Inflammatory macrophage treated with lipopolysaccharide for 4 hours (primary cell): ENCODE measurements around the gene STX7.
"Not testable (repeated sequence)": the region's sequence is repeated elsewhere in the genome, so short reads cannot be mapped to it uniquely, and the experiment has no call there.

Source experiments
- DNase-seq: peaks from one replicate; pipeline ENCODE4 v3.0.0-alpha.2; 2020

STX7 gene, protein sequence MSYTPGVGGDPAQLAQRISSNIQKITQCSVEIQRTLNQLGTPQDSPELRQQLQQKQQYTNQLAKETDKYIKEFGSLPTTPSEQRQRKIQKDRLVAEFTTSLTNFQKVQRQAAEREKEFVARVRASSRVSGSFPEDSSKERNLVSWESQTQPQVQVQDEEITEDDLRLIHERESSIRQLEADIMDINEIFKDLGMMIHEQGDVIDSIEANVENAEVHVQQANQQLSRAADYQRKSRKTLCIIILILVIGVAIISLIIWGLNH

DNA sequence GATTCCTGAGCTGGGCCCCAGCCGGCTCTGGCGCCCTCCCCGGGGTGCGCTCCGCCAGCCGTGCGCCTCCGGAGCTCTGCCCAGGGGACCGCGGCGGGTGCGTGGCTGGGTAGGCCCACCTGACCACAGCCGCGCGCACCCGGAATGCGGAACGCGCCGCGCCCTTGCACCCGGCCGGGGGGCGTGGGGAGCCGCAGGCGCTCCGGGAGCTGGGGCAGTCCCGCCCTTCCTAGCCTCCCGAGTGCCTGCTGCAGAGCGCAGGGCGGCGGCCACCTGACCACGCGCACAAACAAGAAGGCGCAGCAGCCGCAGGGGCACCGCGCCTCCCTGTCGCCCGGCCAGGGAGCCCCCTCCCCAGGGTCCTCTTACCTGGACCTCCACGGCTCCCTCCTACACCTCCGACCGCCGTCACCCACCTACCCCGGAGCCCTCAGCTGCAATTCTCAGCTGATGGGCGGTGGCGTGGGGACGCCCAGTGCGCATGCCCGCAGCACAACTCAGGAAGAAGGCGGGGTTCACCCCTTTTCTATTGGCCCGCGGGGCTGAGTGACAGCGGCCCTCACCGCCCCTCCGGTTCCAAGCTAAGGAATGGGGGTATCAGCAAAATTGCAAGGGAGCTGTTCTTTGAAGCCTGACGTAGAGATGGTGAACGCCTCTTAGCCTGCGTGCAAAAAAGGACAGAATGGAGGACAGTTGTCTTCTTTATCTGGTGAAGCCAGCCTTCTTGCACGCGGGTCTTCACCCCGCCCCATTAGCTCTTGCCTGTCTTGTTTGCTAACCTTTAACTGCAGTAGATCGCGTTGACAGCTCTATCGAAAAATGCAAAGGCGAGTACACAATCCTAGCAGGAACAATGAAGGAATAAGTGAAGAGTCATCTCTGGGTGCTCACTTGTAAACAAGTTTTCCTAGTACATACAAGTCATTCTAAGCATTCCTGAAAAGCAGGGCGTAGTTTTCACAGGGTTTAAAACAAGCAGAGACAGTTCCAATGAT, at the start of gene STX7:
TSS of gene STX7 (minus strand) at position 479 of the 995 bp plus-strand sequence. CDS start 9,586 bp downstream, outside the sequence.
- DNase-seq, result peak; percentile 91

DNA sequence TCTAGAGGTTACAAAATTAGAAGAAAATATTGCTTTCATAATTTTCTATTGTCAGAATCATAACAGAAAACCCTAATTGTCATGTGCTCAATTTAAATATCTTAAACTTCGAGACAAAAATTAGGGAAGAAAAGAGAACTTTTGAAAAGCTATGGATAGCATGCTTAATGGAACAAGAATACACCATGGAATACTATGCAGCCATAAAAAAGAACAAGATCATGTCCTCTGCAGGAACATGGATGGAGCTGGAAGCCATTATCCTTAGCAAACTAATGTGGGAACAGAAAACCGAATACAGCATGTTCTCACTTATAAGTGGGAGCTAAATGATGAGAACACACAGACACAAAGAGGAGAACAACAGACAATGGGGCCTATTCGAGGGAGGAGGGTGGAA, 47.2 kb upstream of the STX7 start:
- DNase-seq, result not testable (repeated sequence)

DNA sequence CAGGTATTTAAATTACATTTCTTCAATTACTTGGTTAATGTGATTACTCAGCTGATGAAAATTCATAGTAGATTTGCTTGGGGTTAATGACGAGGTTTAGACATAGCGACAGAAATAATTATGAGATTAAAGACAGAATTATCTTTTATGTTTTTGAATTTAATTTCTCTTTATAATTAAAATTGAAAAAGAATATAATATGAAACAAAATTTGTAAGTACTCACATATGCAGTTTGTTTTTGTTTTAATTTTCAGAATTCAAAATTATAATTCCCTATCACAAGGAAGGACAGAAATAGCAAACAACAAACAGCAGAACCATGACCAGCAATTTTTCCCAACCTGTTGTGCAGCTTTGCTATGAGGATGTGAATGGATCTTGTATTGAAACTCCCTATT, 39.5 kb upstream of the STX7 start, which contains the start of gene TAAR8:
TSS of gene TAAR8 (plus strand) at position 301 of the 400 bp plus-strand sequence. CDS start at position 322, 21 bp downstream.
- no peak for DNase-seq

DNA sequence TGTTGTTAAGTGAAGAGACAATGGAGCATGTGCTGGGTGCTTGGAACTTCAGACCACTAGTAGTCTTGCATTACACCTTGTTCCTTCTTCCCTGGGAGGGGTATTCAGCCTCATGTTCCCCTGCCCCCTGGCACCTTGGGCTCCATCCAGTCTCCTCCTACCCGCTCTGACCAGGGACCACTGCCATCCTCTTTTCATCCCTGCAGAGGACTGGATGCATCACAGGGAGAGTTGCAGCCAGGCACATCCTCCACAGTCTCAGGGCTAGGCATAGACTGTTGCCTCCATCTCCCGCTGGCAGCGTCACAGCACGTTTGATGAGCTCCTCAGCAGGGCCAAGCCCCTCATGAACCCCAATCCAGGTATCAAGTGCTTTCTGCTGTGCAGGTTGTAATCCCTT, 38.3 kb upstream of the STX7 start:
- DNase-seq, result no peak

DNA sequence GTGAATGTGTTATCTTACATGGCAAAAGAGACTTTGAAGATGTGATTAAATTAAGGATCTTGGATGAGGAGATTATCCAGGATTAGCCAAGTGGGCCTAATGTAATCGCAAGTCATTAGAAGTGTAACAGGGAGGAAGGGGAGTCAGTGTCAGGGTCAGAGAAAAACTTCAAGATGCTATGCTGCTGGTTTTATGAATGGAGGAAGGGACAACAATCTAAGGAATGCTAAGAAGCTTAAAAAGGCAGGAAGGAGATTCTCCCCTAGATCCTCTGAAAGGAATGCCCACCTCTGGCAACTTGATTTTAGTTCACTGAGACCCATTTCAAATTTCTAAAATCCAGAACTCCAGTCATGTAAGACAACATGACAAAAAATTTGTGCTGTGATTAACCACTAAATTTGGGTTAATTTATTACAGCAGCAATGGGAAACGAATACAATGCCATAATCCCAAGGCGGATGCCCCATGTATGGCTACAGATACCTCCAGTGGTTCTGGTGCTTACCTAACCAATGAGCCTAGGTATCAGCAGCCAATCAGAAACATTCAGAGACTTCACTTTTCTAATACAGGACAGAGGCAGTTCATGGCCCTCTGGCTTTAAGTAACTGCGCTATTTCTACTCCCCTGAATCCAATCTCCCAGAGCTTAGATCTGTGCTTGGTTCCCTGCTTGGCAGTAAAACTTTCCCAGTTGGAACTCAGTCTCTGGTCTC, 36.0 kb upstream of the STX7 start:
- DNase-seq, result no peak

DNA sequence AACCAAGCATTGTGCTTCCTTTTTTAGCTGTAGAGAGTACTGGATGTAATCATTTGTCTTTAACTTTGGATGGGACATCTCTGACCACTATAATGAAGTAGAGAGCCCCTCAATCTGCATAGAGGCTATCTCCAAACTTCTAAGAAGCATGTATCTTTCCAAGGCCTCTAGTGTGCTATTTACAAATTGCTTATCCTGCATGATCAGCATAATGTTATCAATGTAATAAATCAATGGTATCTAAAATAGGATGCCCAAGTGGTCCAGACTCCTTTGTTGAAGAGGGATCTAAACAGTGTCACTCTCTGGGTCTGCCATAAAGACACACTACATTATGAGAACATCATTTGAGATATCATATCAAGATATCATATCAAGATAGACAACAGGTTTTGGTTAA, 31.9 kb upstream of the STX7 start:
- no peak for DNase-seq

DNA sequence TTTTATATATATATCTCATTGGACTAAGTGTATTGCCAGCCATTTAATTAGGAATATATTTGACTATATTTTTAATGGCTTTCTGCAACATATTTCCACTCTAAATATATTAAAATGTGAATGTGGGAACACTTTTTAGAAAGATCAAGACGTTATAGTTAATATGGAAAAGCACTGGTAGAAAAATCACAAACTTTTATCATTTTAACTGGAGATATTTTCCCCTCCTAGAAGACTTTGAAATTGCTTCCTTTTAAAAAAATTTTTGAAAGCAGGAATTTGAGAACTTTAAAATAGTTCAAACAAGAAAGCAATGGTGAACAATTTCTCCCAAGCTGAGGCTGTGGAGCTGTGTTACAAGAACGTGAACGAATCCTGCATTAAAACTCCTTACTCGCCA, 25.1 kb upstream of the STX7 start, which contains the start of gene TAAR9:
TSS of gene TAAR9 (plus strand) at position 301 of the 400 bp plus-strand sequence. CDS start at position 314, 13 bp downstream.
- no peak for DNase-seq

DNA sequence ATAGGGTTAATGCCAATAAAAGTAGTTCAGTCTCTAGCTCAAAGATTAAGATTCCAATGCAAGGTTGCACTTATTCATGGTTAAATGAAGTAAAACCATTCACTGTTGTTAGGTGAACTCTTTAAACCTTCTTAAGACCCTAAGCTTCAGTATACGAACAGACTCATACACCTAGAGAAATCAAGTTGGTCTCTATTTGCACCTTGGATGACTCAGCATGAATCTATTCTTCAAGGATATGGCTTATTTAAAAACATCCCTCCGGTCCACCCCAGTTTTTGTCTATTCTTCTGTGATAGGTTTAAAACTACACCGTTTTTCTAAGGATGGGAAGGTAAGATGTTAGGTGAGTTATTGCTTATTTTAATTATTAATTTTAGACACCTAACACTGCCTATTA, 24.2 kb upstream of the STX7 start:
- no peak for DNase-seq

DNA sequence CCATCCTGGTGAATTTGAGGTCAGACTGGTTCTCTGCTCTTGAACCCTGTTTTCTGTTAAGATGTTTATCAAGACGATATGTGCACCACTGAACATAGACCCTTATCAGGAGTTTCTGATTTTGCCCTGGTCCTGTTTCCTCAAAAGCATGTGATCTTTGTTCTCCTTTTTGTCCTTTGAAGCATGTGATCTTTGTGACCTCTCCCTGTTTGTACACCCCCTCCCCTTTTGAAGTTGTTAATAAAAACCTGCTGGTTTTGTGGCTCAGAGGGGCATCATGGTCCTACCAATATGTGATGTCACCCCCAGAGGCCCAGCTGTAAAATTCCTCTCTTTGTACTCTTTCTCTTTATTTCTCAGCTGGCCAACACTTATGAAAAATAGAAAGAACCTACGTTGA, 21.6 kb upstream of the STX7 start:
- DNase-seq, result not testable (repeated sequence)

DNA sequence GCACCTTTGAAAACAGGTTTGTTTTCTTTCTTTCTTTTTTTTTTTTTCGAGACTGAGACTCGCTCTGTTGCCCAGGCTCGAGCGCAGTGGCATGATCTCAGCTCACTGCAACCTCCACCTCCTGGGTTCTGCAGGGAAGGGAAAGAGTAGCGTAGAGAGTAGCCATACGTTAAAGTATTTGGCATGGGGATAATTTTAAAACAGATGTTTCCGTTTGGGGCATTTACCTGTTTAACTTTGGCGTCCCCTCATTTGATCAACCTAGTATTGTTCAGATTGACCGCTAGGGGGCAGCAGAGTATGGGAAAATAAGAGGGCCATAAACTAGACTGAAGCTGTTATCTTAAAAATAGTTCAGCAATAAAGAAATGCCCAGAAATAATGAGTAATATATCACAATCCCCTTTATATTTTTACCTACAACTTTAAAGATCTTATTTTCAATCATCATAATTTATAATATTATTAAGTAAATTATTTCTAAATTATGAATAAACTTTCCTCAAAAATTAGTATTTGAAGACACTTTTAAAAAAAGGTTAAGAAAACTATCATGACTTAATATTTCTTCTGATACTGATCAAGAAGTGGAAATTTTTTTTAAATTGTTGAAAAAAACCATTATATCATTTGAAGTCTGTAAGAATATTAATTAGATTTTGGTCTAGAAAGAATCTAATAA, 17.5 kb upstream of the STX7 start:
- DNase-seq, result peak; percentile 54

DNA sequence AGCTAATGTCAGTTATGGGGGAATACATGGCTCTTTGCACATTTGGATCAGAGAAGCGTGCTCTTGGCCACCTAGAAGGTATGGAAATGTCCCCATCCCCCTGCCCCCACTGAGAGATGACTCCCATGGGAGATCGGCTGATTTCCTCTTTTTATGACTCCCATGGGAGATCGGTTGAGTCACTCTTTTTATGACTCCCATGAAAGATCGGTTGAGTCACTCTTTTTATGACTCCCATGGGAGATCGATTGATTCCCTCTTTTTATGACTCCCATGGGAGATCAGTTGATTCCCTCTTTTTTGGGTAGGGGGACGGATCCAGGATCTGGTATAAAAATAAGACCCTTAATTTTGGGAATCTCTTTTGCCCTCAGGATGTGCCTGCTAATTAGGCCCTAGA, 14.9 kb upstream of the STX7 start:
- no peak for DNase-seq

DNA sequence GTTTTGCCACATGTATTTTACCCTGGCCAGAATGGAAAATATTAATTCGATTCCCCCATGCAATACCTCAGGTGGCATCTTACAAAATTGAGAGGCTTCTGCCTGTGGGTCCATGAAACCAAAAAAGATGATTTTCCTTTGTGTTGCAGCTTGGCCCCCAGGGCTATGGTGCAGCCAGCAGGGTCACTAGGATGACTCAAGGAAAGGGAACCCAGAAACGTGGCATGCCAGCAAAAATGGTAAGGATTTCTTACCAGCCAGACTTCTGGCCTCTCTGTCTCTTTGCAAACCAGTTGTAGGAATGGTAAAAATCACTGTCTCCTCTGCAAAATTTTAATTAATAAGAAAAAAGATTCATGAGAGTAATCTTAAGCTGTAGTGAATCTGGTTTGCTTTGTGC, 13.5 kb upstream of the STX7 start:
- no peak for DNase-seq

DNA sequence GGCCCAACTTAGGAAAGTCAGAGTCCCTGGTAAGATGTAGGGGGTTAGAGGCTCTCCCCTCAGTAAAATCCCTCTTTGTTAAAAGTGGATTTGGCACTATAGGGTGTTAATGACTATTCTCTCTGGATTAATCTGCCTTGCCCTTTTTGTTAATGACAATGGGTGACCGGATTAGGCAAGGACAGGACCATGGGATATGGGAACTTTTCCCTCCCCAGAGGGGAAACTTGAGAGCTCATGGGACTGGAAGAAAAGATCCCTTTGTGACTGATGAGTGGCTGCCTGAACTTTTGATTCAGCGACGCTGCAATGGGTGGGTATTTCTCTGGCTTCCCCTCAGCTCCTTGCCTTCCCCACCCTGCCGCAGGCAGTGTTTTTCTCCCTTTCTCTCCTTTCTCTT, 12.9 kb upstream of the STX7 start:
- DNase-seq, result no peak

DNA sequence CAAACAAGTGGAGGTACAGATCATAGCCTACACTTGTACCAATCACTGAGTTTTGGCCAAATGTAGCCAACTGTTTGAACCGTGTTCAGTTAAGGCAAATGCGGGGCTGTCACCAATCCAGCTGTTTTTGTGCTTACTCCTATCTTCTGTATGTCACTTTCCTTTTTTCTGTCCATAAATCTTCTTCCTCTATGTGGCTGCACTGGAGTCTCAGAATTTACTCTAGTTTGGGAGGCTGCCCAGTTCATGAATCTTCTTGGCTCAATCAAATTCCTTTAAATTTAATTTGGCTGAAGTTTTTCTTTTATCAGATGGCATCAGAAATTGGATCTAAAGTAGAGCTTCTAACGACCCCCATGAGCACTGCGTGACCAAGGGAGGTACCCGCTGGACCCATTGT, 11.7 kb upstream of the STX7 start:
- no peak for DNase-seq

DNA sequence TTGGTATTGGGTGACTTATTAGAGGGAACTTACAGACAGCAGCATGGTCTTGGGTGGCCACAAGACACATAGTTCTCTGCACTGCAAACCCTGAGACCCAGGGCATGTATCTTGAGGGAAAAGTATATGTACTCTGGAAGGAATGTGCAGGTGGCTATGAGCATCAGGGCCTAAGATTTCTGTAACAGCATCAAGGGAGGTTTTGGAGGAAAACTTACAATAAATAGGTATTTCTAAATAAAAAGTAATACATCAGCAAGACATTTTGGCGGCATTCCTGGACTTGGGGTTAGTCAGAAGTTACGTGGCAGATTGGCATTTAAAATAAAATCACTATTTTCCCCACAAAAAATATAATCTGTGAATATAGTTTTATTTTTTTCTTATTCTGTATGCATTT, 8.0 kb upstream of the STX7 start:
- DNase-seq, result no peak

DNA sequence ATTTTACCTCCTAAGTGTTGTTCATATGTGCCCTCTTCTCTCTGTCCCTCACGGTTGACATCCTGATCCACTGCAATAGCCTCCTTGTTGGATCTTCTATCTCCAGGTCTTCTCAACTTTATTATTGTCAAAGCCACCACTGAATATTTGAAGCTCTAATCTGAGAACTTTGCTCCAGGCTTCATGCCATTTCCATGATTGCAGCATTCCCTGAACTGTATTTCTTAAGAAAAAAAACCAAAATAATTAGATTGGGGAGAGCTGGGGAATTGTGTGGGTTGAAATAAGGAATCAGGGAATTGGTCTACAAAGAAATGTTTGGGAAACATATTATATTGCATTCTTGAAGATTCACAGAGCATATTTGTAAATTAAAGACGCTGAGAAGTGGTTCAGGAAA, 2.5 kb upstream of the STX7 start:
- DNase-seq, result no peak

DNA sequence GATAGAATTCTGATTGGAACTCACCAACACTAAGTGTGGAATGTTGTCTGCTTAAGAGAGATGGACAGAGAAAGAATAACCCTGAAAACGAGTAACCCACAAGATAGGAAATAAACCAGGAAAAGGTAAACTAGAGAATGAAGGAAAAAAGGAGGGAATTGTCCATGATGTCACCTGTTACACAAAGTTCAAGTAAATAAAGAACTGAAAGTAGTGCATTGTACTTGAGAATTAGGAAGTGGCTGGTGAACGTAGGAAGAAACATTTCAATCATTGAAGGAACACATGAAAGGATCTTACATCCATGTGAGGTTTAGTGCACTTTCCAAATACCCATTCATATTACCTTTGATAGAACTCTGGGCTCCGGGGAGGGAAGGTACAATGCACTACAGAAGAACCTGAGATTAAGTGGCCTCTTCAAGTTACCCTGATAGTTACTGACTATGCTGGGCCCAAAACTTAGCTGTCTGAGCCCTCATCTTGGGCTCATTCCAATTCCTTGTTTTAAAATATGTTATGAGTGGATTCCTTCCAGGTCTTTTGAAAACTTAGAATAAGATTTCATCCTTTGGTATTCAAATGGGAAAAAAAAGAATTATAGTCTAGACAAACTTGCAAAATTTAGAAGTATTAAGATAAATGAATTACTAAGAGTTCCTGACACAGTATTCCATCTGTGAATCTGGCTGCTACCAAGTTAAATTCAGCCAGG, 1.1 kb upstream of the STX7 start:
- DNase-seq, result peak; percentile 82

DNA sequence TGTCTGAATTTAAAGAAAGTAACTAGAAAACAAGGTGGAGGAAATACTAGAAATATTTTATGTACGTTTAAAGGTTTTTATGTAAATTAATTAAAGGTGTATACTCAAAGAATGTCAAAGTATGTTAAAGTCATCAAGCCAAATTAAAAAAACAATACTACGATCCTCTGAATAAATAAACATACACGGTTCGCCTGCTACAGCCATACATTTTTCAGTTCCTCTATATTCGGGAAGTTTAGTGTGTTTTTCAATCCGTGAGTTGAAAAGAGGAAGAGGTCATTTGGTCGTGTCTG, 626 bp downstream of the STX7 start:
- no peak for DNase-seq

DNA sequence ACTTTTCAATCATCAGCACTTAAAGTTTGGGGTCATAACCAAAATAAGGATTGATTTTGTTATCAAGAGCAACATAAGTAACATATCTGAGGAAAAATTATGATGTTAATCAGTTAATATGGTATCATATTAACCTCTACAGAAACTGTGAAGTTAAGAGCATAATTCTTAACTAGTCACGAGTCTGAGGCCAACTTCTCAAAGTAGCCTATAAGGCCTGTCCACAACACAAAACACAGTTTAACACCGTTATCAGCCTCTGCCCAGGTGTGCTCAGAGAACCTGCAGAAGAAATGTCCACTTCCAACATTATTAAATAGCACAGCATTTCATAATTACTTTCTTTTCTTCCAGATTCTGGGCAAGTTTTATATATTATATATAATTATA, 1.1 kb downstream of the STX7 start:
- peak; percentile 17 for DNase-seq

DNA sequence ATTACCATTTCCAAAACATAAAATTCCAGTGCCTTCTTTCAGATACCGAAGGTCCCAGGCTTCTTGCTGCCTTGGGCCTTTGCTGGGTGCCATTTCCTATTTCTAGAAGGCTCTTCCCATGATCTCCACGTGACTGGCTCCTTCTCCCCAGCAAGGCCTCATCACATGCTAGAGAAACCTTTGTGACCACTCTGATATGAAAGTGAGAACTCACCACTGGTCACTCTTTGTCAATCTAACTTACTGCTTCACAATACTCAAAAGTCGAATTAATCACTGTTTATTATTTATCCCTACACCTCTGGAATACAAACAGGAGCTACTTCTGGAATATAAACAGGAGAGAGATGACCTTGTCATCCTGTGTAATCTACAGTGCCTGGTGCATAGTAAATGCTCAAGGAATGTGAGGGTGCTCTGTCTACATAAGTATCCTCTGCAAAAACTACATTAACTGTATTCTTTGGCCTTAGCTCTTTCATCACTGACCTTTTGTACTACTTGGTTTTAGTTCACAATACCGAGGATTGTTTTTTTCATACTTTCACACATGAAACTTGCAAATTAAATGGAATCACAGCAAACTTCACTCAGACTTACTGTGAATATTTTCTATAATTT, 1.6 kb downstream of the STX7 start:
- peak; percentile 86 for DNase-seq
